Stomach (tissue), 4 donors: ENCODE measurements around the gene THSD7B.

Experiments
- CTCF ChIP-seq, 7 experiments: fragments of 450-650 bp in 4 of 7; fragments of 200-600 bp in 3 of 7; sonication (generic) in 3 of 7; IDR thresholded peaks; one replicate each; pipeline ENCODE4 v1.5.1; 2016 to 2019; ENCODE audit warnings: antibody characterized with exemption in 7 of 7, control low read depth in 2 of 7, mild to moderate bottlenecking in 1 of 7
- EP300 ChIP-seq: sonication (generic); formaldehyde crosslinking; IDR thresholded peaks from one replicate; pipeline ENCODE4 v1.6.1; 2017; ENCODE audit warnings: antibody characterized with exemption

GRCh38 chr2:137172162-137172561, 406.8 kb downstream of the THSD7B start:
- TF ChIP-seq CTCF (IDR thresholded peaks at IDR 0.05) (no peak), EP300 (no peak)
